BLaER1 treated with 17β-estradiol and CSF1 and Interleukin-3, amounts not matched to agents 10 nM and 100 nM (cell line): ENCODE results near the gene OPHN1.
"Not testable (repeated sequence)": the region's sequence is repeated elsewhere in the genome, so short reads cannot be mapped to it uniquely, and the experiment has no call there.

ENCODE experiments used
- H3K27ac ChIP-seq, 11 experiments: shearing (Covaris generic); formaldehyde crosslinking; 2 replicates each; pipeline ENCODE4 v1.8.1; 2022
- H3K27me3 ChIP-seq, 11 experiments: shearing (Covaris generic); formaldehyde crosslinking; 2 replicates each; pipeline ENCODE4 v1.8.1; 2022
- H3K36me3 ChIP-seq, 11 experiments: shearing (Covaris generic); formaldehyde crosslinking; 2 replicates each; pipeline ENCODE4 v1.8.1; 2022
- H3K4me1 ChIP-seq, 10 experiments: shearing (Covaris generic); formaldehyde crosslinking; 2 replicates each; pipeline ENCODE4 v1.8.1; 2022
- H3K4me2 ChIP-seq, 11 experiments: shearing (Covaris generic); formaldehyde crosslinking; 2 replicates each; pipeline ENCODE4 v1.8.1; 2022
- H3K4me3 ChIP-seq, 10 experiments: shearing (Covaris generic); formaldehyde crosslinking; 2 replicates each; pipeline ENCODE4 v1.8.1; 2022
- H3K9ac ChIP-seq, 11 experiments: shearing (Covaris generic); formaldehyde crosslinking; 2 replicates each; pipeline ENCODE4 v1.8.1; 2022
- H3K9me3 ChIP-seq, 11 experiments: shearing (Covaris generic); formaldehyde crosslinking; replicated peaks in 1 of 11; 2 replicates each; pipeline ENCODE4 v1.8.1; 2022
- H4K20me1 ChIP-seq, 11 experiments: shearing (Covaris generic); formaldehyde crosslinking; 2 replicates each; pipeline ENCODE4 v1.8.1; 2022
- Cebpa-rat ChIP-seq, 11 experiments: shearing (Covaris generic); IDR thresholded peaks; 2 replicates each; pipeline ENCODE4 v1.8.1; 2022

Gene OPHN1

DNA sequence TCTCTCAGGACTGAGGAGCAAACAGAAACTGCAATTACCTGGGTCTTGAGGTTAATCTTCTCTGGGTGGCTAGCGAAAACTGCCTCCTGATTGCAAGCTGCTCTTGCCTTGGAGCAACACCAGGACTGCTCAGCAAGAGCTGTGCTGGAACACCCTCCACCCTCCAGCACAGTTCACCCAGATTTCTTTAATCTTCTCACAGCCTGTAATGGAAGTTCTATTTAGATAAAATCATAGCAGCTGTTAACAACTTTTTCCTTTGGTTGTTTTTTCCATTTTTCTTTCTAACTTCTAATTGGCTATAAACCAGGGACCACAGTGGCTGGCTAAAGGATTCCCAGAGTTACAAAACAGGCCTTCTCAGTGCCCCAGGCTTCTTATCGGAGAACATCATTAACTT is 36.3 kb downstream of the OPHN1 start:
- no peak overlapping the region for H3K4me2 ChIP-seq
- H3K9me3 ChIP-seq, result peaks cover 0 to 8% (median 0%) of the 10 kb centered on the region in 11 experiments; a peak in 2 of 22 replicates
- peaks cover 11 to 65% (median 44%) of the 10 kb centered on the region in 11 experiments; a peak in 20 of 22 replicates for H3K27me3 ChIP-seq
- TF ChIP-seq Cebpa-rat (IDR thresholded peaks at IDR 0.05), result no peak
- no peak overlapping the region for H3K27ac ChIP-seq
- no peak overlapping the region for H3K4me3 ChIP-seq
- no peaks in the 10 kb centered on the region for H3K36me3 ChIP-seq
- H3K4me1 ChIP-seq, result peaks cover 0 to 6% (median 0%) of the 10 kb centered on the region in 10 experiments; a peak in 3 of 20 replicates
- no peaks in the 10 kb centered on the region; a peak in 1 of 22 replicates for H4K20me1 ChIP-seq
- H3K9ac ChIP-seq, result no peak overlapping the region

DNA sequence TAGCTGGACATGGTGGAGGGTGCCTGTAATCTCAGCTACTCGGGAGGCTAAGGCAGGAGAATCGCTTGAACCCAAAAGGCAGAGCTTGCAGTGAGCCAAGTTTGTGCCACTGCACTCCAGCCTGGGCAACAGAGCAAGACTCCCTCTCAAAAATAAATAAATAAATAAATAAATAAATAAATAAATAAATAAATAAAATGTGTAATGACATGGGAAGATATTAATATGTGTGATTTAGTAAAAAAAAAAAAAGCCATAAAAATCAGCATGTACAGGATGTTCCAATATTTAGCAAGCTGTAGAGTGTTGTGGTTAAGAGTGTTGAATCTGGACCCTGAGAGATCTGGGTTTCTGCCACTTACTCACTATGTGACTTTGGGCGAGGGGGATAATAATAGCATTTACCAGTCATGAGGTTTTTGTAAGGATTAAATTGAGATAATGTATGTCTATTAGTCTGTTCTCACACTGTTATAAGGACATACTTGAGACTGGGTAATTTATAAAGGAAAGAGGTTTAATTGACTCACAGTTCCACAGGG is 43.8 kb downstream of the OPHN1 start:
- H3K27ac ChIP-seq, H3K9ac ChIP-seq, H3K4me3 ChIP-seq, H3K4me1 ChIP-seq, H3K36me3 ChIP-seq, H3K9me3 ChIP-seq, H4K20me1 ChIP-seq, H3K4me2 ChIP-seq: not testable (repeated sequence)
- peaks cover 23 to 91% (median 83%) of the 10 kb centered on the region in 11 experiments for H3K27me3 ChIP-seq

DNA sequence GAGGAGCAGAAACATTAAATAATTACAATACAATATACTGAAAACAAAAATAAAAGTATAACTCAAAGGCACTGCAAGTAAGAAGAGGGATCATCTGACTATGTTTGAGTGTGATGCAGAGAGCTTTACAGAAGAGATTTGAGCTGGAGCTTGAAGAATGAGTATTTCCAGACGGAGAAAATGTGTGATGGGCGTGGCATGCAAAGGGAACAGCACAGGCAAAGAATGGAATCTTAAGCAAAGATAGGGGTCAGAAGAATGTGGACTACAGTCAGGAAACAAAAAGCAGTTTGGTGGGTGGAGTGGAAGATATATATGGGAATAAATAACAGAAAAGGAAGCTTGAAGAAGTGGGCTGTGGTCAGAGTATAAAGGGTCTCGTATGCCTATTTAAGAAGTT is 45.5 kb downstream of the OPHN1 start:
- Histone ChIP-seq H3K36me3 (no peaks in the 10 kb centered on the region), H3K27me3 (peaks cover 28 to 98% (median 88%) of the 10 kb centered on the region in 11 experiments), H3K9ac (no peak overlapping the region)

DNA sequence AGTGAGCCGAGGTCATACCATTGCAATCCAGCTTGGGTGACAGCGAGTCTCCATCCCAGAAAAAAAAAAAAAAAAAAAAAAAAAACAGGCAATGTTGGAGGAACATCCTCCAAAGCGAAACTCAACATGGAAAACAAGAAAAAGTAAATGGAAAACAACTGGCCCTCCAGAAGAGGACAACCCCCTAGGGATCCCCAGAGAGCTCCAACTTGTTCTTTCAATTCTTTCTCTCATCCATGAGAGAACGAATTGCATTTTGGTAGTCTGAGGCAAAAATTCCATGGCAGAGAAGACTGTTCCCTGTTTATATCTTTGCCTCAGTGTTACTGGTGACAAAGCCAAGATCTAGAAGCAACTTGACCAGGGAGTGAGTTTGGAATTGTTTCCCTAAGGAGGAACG is 49.8 kb downstream of the OPHN1 start:
- no peaks in the 10 kb centered on the region for H3K36me3 ChIP-seq
- peaks cover 27 to 75% (median 63%) of the 10 kb centered on the region in 11 experiments for H3K27me3 ChIP-seq
- no peak overlapping the region for H3K9ac ChIP-seq
- H3K27ac ChIP-seq, result no peak overlapping the region
- H3K9me3 ChIP-seq, result peaks cover 0 to 12% (median 7%) of the 10 kb centered on the region in 11 experiments; a peak in 10 of 22 replicates
- H3K4me1 ChIP-seq, result no peaks in the 10 kb centered on the region
- no peaks in the 10 kb centered on the region for H4K20me1 ChIP-seq
- H3K4me2 ChIP-seq, result no peak overlapping the region
- no peak overlapping the region for H3K4me3 ChIP-seq
- no peak for TF ChIP-seq Cebpa-rat (IDR thresholded peaks at IDR 0.05)

More for the DNA sequence above, 45.5 kb downstream of the OPHN1 start:
- H3K4me3 ChIP-seq, result no peak overlapping the region
- H3K4me1 ChIP-seq, result no peaks in the 10 kb centered on the region
- H3K9me3 ChIP-seq, result 0 out of 22 replicates have a peak, but pooled peaks cover 0 to 5% (median 0%) of the 10 kb centered on the region in 11 experiments
- no peaks in the 10 kb centered on the region; a peak in 1 of 22 replicates for H4K20me1 ChIP-seq
- H3K27ac ChIP-seq, result no peak overlapping the region
- no peak overlapping the region for H3K4me2 ChIP-seq
- no peak for TF ChIP-seq Cebpa-rat (IDR thresholded peaks at IDR 0.05)

DNA sequence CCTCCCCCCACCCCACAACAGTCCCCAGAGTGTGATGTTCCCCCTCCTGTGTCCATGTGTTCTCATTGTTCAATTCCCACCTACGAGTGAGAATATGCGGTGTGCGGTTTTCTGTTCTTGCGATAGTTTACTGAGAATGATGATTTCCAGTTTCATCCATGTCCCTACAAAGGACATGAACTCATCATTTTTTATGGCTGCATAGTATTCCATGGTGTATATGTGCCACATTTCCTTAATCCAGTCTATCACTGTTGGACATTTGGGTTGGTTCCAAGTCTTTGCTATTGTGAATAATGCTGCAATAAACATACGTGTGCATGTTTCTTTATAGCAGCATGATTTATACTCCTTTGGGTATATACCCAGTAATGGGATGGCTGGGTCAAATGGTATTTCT is 55.7 kb downstream of the OPHN1 start:
- H4K20me1 ChIP-seq, H3K4me1 ChIP-seq, H3K4me3 ChIP-seq, H3K27ac ChIP-seq, H3K9ac ChIP-seq, H3K4me2 ChIP-seq, H3K36me3 ChIP-seq: not testable (repeated sequence)
- H3K27me3 ChIP-seq, result peaks cover 21 to 60% (median 40%) of the 10 kb centered on the region in 11 experiments; a peak in 21 of 22 replicates
- H3K9me3 ChIP-seq, result peaks cover 0 to 12% (median 6%) of the 10 kb centered on the region in 11 experiments; a peak in 10 of 22 replicates

DNA sequence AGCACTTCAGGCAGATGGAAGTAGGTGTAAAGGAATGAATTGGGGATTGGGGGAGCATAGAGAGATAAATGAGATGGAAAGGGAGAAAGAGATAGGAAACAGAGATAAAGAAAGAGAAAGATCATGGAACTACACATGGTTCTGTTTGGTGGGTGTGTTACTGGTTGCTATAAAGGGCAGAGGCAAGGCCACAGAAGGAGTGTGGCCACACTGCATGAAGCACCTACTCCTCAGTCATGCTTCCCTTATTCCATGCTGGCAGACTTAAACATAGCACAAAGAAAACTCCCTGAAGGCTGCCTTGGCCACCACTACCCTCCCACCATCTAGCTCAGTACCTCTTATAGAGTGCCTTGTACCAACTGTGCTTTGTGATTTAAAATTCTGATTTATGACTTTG is 56.9 kb downstream of the OPHN1 start:
- Histone ChIP-seq H3K4me1 (no peaks in the 10 kb centered on the region), H3K27me3 (peaks cover 21 to 59% (median 38%) of the 10 kb centered on the region in 11 experiments; a peak in 21 of 22 replicates), H3K4me2 (no peak overlapping the region), H3K4me3 (no peak overlapping the region), H3K36me3 (no peaks in the 10 kb centered on the region), H3K9ac (no peak overlapping the region), H3K9me3 (peaks cover 0 to 7% (median 6%) of the 10 kb centered on the region in 11 experiments; a peak in 10 of 22 replicates), H3K27ac (no peak overlapping the region), H4K20me1 (no peaks in the 10 kb centered on the region)
- no peak for TF ChIP-seq Cebpa-rat (IDR thresholded peaks at IDR 0.05)

DNA sequence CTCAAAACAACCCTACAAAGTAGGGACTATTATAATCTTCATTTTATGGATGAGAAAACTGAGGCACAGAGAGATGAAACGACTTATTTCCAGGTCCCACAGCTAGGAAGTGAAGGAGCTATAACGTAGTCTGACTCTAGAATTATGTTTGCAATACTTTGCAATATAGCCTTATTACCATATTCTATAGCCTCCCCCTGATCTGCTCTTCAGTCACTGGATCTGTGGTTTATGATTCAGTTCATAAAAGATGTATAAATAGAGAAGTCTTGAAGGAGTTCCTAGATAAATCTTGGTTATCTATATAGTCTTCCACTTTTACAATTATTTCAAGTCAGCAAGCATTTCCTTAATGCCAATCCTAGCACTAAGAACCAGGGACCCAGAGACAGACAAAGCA is 57.5 kb downstream of the OPHN1 start:
- H3K4me1 ChIP-seq, result no peaks in the 10 kb centered on the region
- H3K27me3 ChIP-seq, result peaks cover 18 to 58% (median 33%) of the 10 kb centered on the region in 11 experiments; a peak in 21 of 22 replicates
- H3K4me3 ChIP-seq, result no peak overlapping the region
- no peak overlapping the region for H3K9ac ChIP-seq
- TF ChIP-seq Cebpa-rat (IDR thresholded peaks at IDR 0.05), result no peak
- H3K36me3 ChIP-seq, result no peaks in the 10 kb centered on the region
- peaks cover 0 to 2% (median 1%) of the 10 kb centered on the region in 11 experiments; a peak in 5 of 22 replicates for H3K9me3 ChIP-seq
- no peaks in the 10 kb centered on the region for H4K20me1 ChIP-seq
- no peak overlapping the region for H3K4me2 ChIP-seq
- H3K27ac ChIP-seq, result no peak overlapping the region

DNA sequence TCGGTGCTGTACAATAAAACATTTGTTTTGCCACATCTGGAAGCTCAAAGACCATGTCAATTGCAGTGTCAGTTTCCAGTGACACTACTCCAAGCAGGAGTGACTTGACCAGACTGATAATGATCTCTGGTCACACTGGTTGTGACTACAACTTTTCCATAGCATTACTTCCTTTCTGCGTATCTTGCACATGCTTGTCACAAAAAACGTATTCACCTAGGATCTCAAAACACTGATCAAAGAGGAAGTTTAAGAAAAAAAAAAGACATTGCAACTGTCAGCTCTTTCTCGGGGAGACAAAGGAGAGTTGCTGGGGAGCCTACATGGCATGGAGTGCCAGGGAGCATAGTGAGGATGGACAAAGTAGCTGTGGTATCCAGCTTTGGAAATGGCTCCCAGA is 60.6 kb downstream of the OPHN1 start:
- no peak for TF ChIP-seq Cebpa-rat (IDR thresholded peaks at IDR 0.05)
- no peak overlapping the region for H3K27ac ChIP-seq
- H3K27me3 ChIP-seq, result peaks cover 18 to 65% (median 48%) of the 10 kb centered on the region in 11 experiments; a peak in 20 of 22 replicates
- H3K36me3 ChIP-seq, result no peaks in the 10 kb centered on the region
- no peaks in the 10 kb centered on the region for H3K4me1 ChIP-seq
- no peak overlapping the region for H3K4me2 ChIP-seq
- H3K9ac ChIP-seq, result no peak overlapping the region
- H3K4me3 ChIP-seq, result no peak overlapping the region
- H4K20me1 ChIP-seq, result no peaks in the 10 kb centered on the region
- peaks cover 0 to 8% (median 0%) of the 10 kb centered on the region in 11 experiments; a peak in 5 of 22 replicates for H3K9me3 ChIP-seq

DNA sequence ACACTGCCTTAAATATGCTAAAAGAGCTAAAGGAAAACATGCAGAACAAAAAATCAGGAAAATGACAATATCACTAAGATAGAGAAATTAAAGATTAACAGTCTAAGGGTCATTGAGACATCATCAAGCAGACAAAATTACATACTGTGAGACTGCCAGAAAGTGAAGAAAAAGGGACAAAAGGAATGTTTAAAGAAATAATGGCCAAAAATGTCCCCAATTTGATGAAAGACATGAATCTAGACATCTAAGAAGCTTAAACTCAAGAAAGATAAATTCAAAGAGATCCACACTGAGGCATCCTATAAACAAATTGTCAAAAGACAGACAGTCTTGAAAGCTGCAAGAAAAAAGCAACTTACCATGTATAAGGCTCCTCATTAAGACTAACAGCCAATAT is 63.7 kb downstream of the OPHN1 start:
- no peak for TF ChIP-seq Cebpa-rat (IDR thresholded peaks at IDR 0.05)
- H3K9ac ChIP-seq, result no peak overlapping the region
- peaks cover 17 to 67% (median 47%) of the 10 kb centered on the region in 11 experiments; a peak in 18 of 22 replicates for H3K27me3 ChIP-seq

DNA sequence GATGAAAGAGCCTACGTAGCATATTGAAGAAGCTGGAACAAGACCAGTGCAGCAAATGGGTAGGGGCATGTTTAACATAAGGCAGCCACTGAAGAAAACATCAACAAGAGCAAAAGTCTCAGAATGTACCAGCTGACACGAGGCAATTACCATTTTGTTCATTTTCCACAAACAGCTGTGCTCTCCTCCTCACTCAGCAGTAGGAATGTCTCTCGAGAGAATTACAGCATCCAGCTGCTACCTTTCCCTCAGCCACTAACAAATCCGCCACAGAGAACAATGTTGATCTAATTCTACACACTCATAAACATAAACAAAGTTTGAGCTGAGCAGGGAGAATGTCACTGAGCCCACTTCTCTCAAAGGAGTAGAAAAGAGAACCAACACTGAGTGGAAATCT is 68.0 kb downstream of the OPHN1 start:
- no peak overlapping the region for H3K27ac ChIP-seq
- no peak for TF ChIP-seq Cebpa-rat (IDR thresholded peaks at IDR 0.05)
- H4K20me1 ChIP-seq, result no peaks in the 10 kb centered on the region
- H3K9me3 ChIP-seq, result peaks cover 0 to 8% (median 0%) of the 10 kb centered on the region in 11 experiments; a peak in 5 of 22 replicates
- peaks cover 13 to 71% (median 50%) of the 10 kb centered on the region in 11 experiments; a peak in 21 of 22 replicates for H3K27me3 ChIP-seq
- H3K4me3 ChIP-seq, result no peak overlapping the region
- no peak overlapping the region for H3K4me2 ChIP-seq
- H3K4me1 ChIP-seq, result no peaks in the 10 kb centered on the region
- H3K36me3 ChIP-seq, result no peaks in the 10 kb centered on the region
- no peak overlapping the region for H3K9ac ChIP-seq

More for the DNA sequence above, 63.7 kb downstream of the OPHN1 start:
- Histone ChIP-seq H3K36me3 (no peaks in the 10 kb centered on the region), H3K4me2 (no peak overlapping the region), H3K4me3 (no peak overlapping the region), H3K4me1 (no peaks in the 10 kb centered on the region), H3K9me3 (peaks cover 0 to 8% (median 0%) of the 10 kb centered on the region in 11 experiments; a peak in 5 of 22 replicates), H3K27ac (no peak overlapping the region), H4K20me1 (no peaks in the 10 kb centered on the region)
